Stimulated activated CD4-positive, alpha-beta T cell treated with anti-CD3 and anti-CD28 coated beads, Interleukin-2, amount 100 ng/mL, for 4 hours (primary cell): ENCODE measurements around the gene HECW1.
"Not testable (repeated sequence)": the region's sequence is repeated elsewhere in the genome, so short reads cannot be mapped to it uniquely, and the experiment has no call there.

Experiments used
- DNase-seq: peaks from one replicate; pipeline ENCODE4 v3.0.0-alpha.2; 2020; ENCODE audit warnings: low read depth

The HECW1 gene

DNA sequence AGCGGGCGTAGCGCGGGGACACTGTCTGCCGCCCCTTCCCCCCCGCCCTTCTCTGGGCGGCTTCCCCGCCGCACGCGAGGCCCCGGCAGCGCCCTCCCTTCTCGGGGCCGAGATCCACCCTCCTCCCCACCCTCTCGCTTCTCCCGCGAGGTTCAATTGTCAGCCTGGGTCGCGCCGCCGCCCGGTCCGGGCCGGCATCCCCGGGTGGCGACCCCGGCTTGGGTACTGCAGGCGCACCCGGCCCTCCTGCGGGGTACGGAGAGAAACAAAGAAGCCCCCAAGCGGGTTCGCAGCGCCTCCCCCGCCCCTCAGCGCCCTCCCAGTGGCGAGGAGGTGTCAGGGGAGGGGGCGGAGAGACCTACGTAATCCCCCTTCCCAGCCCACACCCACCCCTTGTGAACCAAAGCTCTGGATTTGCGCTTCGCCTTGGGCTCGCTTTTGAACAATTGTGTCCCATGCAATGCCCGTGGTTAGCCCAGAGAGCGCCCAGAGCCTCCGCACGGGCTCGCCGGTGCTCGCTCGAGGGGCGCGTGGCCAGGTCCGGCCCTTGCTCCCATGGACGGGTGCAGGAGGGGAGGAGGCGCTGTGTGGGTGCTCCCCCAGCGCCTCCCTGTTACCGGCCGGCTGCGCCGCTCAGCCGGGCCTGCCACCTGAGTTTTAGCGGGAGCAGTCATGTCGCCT lies 634 bp downstream of the HECW1 start:
- DNase-seq: no peak

DNA sequence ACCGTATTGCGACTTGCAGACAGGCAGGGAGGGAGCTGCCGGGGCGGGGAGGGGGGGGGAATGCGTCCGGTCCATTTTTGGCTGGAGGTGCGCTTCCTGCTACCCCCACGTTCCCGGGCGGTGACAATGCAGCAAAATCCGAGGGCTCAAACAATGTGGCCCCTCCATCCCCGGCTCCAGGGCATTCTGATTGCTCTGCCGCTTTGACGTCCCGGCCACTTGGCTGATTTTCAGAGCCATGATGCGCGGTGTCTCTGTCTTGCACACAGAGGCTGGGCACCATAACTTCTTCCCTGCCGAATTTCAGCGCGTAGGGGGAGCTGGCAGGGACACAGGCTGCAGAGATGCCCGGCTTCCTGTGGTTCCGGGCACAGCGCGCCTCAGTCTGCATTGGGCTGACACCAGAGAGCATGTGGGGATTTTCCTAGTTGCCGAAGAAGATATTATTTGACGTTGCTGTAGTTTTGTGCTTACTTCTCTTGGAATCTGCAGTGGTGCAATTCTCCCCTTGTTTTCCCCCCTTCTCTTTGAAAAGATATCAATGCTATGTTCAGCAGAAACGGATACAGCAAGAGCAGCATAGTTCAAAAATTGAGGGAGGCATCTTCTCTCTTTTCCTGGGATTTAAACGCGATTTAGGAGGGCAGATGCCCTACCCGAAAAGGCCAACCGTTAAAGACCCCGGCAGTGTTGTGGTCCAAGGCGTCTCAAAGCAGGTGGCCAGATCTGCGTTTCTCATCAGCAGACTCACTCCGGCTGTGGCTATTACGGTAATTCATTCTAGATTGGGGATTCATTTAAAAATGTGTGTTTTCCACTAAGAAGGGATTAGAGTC lies 1.4 kb downstream of the HECW1 start:
- DNase-seq: no peak

DNA sequence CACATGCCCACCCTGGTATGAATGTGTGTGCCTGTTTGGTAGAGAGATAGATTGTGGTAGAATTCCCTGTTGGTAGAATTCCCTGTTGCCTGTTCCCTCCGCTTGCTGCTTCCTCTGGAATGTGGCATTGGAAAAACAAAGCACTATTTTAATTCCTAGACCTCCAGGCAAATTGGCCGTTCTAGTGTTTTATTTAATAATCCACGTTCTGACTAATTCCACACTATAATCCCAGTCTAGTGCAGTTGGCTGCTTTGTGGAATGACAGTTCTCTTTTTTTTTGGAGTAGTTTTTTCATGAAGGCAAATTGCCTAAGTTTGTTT lies 2.0 kb downstream of the HECW1 start:
- DNase-seq: no peak

DNA sequence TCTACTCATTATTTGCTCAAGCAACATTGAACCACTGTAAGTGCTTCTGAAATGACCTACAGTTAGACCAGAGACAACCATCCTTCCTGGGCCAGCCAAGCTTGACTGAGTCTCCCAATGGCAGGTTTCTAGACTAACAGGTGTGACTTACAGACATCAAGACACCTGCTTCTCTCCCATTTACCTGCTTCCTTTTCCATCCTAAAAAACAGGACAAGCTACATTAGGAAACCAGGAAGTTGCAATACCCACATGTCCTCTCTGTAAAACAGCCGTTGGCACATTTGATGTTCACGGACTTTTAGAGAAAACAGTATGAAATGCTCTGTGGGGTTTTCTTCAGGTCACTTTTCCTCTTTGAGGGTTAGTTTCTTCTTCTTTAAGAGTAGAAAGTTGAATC lies 4.0 kb downstream of the HECW1 start:
- no peak for DNase-seq

DNA sequence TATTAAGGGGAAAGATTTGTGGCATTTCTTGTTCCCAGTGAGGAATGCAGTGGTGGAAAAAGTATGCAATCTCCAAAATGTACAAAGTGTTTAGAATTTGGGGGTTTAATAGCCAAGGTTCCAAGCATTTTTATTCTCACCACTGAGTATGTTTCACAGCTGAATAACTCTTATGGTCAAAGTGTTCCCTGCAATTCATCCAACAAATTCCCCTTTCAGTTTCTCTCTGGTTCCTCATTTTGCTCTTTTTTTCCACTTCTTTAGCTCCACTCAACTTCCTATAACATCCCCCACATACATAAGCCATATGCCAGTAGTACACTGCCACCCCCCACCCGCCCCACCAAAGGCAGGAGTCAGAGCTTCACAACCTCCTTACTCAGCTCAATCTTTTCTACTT lies 4.6 kb downstream of the HECW1 start:
- DNase-seq: no peak

DNA sequence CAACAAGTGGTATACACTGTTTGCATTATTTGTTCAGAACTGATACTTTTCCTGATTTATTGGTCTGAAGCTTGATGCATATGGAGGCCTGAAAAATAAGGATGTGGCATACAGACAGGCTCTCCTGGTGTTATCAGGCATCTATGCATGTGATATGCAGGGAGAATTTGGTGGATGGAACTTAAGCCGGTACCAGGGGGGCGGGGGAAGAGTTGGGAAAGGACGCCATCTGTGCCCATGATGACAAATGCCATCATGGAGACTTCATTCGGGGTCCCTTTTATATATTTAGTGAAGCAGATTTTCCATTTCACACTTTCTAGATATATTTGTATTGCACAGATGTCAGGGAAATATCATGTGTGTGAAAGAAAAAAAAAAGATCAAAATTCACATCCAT lies 5.4 kb downstream of the HECW1 start:
- DNase-seq: no peak

DNA sequence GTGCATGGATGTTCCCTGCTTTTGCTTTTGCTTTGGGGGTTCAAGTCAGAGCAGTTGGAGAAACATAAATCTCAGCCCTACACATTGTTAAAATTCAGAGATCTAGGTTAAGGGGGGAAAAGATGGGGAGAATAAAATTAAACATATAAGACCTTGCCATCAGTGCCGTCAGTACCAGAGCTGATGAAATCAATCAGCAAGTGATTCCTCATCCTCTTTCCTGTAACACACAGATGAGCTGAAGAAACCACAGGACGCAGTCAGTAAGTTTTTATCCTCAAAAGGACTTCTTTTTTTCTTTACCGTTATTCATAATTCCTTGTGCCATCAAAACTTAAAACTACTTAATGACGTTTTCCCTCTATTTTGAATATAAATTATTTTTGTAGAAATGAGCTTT lies 5.9 kb downstream of the HECW1 start:
- DNase-seq: no peak

DNA sequence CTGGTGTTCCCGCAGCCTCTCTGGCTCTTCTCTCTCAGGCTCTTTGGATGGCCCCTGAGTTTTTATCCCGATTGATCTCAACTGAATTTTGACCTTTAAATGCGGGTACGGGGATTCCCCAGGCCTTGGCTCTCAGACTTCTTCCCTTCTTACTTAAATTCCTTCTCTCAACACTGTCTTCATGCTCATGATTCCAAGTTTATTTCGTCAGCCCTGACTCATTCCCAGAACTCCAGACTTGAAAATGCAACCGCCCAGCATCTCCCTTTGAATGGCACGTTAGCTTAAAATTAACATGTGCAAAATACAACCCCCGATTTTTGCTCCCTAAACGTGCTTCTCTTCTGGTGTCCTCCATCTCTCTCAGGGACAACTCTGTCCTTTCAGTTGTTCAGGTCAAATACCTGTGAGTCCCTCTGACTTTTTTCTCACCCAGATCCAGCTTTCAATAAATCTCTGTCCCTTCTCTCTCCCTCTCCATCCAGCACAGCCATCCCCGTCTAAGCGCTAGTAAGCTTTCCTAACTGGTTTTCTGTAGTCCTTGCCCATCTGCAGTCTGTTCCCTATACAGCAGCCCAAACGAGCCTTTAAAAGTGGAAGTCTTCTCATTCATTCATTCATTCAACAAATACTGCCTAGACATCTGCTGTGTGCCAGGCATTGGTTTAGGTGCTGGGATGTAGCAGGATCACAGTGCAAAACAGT lies 7.1 kb downstream of the HECW1 start:
- DNase-seq: no peak

DNA sequence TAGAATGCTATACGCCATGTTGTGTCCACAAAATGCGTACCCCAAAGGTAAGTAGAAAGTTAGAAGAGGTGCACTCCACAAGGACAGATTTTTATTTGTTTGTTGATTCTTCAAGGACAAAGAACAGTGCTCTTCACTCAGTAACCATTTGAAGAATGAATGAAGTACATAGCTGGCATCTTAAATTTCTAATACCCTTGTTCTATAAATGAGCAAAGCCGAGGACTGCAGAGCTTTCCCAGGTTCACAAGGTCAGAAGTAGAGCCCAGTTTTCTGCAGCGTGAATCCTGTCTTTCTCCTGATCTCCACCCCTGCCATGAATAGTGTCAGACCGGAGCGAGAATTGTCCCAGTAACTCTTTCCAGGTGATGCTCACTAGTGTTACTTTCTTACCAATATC lies 9.5 kb downstream of the HECW1 start:
- no peak for DNase-seq

DNA sequence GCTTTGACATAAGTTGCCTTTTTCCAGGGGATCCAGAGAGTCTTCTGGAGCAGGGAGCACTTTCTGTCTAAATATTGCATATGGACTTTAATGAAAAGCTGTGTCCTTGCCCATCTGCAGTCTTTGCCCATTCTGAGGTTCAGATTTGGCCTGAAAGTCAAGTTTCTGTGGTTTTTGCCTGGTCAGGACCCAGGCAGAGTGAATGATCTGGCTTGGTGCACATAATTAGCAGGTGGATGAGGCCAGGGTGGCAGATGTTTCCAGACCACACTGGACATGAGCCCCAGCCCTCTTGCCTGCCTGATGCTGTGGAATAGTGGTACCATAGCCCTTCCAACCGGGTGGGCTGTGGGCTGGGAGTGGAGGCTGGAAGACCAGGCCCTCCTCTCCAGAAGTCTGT lies 11.0 kb downstream of the HECW1 start:
- DNase-seq: no peak

DNA sequence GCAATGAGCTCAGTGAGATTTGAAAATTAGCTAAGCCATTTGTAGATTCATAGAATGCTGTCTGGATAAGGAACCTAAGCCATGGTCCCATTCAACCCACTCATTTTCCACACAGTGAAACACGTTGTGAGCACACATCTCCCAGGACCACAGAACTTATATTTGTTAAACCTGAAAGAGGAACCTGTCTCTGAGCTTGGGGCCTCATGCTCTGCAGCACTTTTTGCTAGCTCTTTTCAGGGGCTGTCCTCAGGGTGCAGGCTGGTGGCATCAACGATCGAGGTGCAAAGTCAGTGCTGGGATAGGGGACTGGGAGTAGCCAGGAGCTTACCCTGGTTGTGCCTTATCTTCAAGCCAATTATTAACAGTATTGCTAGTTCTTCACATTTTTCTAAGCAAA lies 11.9 kb downstream of the HECW1 start:
- DNase-seq: no peak

DNA sequence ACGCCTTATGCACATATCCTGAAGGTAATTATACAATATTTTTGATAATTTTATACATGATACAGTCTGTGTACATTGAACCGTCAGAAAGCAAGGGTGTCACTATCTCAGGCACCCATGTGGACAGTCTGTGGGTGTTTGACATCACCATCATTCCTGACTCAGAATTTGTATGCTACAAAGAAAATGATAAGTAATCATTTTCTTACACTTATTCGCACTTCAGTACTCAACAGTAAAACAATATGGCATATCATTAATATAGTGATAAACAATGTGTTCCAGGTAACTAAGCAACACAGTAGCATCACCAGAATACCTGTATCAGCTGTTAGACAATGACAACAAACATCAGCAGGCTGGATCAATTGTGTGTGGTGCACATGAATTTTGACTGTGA lies 17.9 kb downstream of the HECW1 start:
- DNase-seq: no peak

DNA sequence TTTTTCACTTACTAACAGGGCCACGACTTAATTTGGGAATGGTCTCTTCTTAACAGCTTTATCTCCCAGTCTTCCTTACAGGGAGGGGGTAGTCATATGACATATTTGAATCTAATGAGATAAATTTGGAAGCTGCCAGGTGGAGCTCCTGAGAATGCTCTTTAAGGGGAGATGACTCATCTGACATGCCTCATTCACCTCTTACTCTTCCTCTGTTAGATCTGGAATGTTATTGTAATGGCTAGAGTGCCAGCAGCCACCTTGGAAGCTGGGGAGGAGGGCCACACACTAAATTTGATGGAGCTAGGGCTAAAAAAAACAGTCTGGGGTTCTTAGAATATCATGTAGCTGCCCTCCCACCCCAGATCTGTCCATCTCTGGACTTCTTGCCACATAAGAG lies 22.7 kb downstream of the HECW1 start:
- DNase-seq: no peak

DNA sequence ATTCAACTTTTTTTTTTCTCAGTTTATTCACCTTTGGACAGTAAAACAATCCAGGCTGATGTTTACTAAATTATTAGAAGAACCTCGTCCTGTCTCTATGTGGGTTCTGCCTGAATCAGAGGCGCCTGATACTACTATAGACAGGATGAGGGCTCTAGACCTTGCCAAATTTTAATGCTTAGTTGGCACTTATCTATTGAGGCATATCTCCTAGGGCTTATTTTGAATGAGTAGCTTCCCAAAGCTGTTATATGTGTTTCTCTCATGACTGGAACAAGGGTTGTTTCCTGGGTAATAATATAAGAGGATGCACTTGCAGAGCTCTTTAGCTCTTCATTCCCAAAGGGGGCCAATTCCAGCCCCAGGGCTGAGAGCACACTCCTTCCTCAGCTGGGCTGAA lies 23.6 kb downstream of the HECW1 start:
- DNase-seq: no peak

DNA sequence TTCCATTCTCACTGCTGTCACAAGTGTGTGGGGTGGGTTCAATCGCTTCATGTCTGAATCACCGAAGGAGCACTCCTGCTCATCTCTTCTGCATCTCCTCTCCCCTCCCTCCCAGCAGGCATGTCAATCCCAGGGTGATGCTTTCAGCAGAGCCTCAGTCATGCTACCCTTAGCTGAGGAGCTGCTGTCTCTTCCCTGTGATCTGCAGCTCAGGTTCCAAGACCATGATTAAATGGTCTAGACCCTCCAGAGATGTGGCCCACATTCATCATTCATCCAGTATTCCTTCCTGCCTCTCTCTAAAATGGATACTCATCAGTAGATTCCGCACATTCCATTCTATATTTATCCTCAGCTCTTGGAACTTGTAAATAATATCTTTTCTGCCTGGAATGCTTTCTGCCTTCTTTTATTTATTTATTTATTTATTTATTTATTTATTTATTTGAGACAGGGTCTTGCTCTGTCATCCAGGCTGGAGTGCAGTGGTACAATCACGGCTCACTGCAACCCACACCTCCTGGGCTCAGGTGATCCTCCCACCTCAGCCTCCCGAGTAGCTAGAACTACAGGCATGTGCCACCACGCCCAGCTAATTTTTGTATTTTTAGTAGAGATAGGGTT lies 24.8 kb downstream of the HECW1 start:
- not testable (repeated sequence) for DNase-seq

DNA sequence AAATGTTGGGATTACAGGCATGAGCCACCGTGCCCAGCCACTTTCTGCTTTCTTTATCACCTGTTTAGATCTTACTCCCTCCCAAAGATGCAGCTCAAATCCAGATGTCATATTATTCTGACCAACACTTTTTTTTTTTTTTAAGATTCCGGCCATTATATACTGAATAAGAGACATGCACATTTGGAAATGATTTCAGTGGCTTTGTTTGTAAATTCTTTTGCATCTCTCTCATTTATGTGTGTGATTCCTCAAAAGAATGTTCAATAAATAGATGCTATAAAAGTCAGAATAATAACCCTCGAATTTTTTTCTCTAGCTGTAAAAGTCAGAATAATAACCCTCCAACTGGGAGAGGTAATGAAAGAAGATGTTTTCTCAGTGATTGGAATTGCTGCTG lies 25.4 kb downstream of the HECW1 start:
- DNase-seq: no peak

DNA sequence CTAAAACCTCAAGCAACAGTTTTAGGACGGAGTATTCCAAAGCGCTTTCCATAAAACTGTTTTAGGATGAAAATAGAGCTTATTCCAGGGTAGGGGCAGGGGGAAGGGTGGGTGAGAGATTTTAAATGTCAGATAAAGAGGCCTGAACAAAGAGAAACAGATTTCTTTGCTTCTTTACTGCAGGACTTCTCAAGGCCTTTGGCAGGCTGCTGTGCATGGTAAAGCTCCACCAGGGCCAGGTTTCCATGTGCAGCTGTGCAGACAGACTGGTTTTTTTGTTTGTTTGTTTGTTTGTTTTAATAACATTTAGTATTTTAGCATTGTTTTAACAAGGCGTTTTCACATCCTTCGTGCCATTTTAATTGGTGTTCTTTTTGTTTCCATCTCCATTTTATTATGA lies 26.3 kb downstream of the HECW1 start:
- DNase-seq: no peak

DNA sequence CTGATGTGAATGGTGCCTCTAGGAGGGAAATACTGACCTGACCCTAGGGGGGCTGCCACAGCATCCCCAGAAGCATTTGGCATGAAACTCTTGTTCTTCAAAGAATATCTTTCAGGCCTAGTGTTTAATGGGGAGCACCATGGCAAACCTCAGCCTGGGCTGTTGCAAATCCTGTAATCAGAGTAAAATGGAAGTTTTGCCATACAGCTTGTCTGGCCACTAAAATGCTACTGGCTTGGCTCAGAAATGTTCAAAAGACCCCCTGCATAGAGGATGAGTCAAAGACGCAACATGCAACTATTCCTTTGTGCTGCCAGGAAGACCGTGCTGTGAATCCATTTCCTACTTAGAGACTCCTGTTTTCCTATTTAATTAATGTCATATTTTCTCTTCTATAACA lies 26.7 kb downstream of the HECW1 start:
- DNase-seq: no peak

DNA sequence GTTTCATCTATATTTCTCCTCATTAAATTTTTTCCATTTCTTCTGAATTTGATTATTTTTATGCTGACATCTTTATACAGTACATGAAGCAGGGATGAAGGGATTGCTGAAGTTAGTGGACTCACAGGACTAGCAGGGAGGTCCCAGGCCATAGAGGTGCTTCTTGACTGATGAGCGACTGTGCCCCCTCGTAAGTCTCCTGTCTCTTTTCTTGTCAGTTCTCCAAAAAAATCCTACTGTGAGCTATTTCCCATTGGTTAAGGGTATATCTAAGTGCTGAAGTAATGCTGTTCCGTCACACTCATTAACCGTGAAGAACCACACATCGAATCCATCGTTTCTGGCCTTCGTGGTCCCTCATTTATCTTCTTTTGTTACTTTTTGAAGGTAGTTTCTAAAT lies 27.7 kb downstream of the HECW1 start:
- DNase-seq: no peak

DNA sequence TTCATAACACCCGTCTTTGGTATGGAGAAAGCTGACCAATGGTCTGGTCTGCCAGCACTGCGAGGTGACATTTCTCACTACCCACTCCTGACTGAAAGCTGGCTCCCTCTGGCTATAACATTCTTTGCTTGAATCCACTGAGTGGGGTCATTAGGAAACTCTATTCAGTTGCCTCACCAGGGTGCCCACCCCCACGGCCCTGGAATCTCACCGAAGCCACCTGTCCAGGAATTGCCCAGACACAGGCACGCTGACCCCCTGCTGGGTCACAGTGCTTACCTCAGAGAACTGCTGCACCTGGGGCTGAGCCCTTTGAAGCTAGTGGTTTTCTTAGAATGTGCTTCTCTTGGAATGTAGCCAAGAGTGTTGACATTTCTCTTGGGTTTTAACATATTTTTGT lies 28.6 kb downstream of the HECW1 start:
- DNase-seq: no peak

DNA sequence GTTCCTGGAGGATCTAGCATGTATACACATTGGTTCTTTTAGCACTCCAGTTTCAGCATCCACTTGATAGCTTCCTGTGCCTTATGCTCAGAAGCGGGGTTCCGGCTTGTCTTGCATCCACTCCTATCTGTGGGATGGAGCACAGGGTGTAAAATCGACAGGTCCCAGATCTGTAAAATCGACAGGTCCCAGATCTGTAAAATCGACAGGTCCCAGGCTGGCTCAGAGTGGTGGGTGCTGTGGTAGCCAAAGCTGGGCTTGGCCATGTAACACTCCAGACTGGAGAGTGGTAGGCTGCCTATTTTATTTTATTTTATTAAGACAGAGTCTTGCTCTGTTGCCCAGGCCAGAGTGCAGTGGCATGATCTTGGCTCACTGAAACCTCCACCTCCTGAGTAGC lies 30.3 kb downstream of the HECW1 start:
- DNase-seq: no peak

DNA sequence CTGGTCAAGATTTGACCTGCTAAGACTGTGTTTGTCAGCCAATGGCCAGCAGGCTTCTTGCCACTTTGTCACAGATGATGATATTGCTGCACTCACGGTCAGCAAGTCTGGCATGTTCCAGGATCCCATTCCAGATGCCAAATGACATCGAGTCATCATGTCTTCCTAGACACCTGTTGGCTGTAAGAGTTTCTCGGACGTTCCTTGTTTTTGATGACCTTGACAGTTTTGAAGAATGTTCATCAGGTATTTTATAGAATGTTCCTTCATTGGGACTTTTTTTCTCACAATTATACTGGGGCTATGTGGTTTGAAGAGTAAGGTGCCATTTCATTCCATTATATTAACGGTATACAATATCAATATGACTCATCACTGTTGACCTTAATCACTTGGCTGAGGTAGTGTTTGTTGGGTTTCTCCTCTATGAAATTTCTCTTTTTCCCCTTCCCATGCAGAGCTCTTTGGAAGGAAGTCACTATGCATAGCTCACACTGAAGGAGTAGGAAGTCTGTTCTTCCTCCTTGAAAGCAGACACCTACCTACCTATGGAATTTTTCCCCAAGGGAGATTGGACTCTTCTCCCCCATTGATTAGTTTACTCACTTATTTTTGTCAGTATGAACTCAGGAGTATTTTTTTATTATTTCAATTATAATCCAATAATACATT lies 31.6 kb downstream of the HECW1 start:
- no peak for DNase-seq
